A673 (cell line): ENCODE measurements around the gene NUP37. TPM values are rescaled to one million over a fixed set of nuclear protein-coding genes. Genes with fewer than 3 reads are reported as not detected.

Experiments
- BruUV-seq: library from RNA; stranded (reverse); fragments of 400-500 nt; replicated peaks from 2 replicates; lab custom pipeline; 2021; lab: Mats Ljungman, UMichigan
- CTCF ChIA-PET: fragments of 300-600 bp; sonication (Branson Sonifier 250); formaldehyde crosslinking; loops from one replicate; lab custom pipeline; 2022; ENCODE audit warnings: antibody characterized with exemption; lab: Charles Lee
- POLR2A ChIA-PET: fragments of 300-600 bp; sonication (Branson Sonifier 250); formaldehyde crosslinking; loops from one replicate; lab custom pipeline; 2022; ENCODE audit warnings: antibody characterized with exemption; ENCODE audit not compliant: low non-redundant PET; lab: Charles Lee
- DNase-seq: peaks from one replicate; pipeline ENCODE4 v3.0.0-alpha.2; 2015; ENCODE audit warnings: low spot score
- H3K27ac ChIP-seq: fragments of 200-600 bp; sonication (generic); 2 replicates; pipeline ENCODE4 v1.5.1; 2016; ENCODE audit warnings: mixed run types, low read depth, mild to moderate bottlenecking, mixed read lengths, antibody characterized with exemption, low read length; ENCODE audit not compliant: poor library complexity, severe bottlenecking
- H3K27me3 ChIP-seq: fragments of 200-600 bp; sonication (generic); replicated peaks from 2 replicates; pipeline ENCODE4 v1.6.1; 2017; ENCODE audit warnings: mixed run types, low read depth, mild to moderate bottlenecking, mixed read lengths, antibody characterized with exemption, low read length; ENCODE audit not compliant: insufficient read depth, poor library complexity
- H3K36me3 ChIP-seq: fragments of 200-600 bp; sonication (generic); 2 replicates; pipeline ENCODE4 v1.6.1; 2016; ENCODE audit warnings: mixed run types, mild to moderate bottlenecking, mixed read lengths, antibody characterized with exemption, low read length; ENCODE audit not compliant: insufficient read depth, poor library complexity, severe bottlenecking
- H3K4me1 ChIP-seq: fragments of 200-600 bp; sonication (generic); 2 replicates; pipeline ENCODE4 v1.6.1; 2017; ENCODE audit warnings: mixed run types, mild to moderate bottlenecking, mixed read lengths, antibody characterized with exemption, low read length; ENCODE audit not compliant: insufficient read depth, poor library complexity, severe bottlenecking
- H3K4me3 ChIP-seq: fragments of 200-600 bp; sonication (generic); 2 replicates; pipeline ENCODE4 v1.5.1; 2016; ENCODE audit warnings: low read depth, mixed run types, mild to moderate bottlenecking, mixed read lengths, low read length; ENCODE audit not compliant: poor library complexity, severe bottlenecking
- H3K9me3 ChIP-seq: fragments of 200-600 bp; sonication (generic); 2 replicates; pipeline ENCODE4 v1.6.1; 2016; ENCODE audit warnings: mixed run types, low read depth, mild to moderate bottlenecking, mixed read lengths, antibody characterized with exemption, low read length; ENCODE audit not compliant: poor library complexity, severe bottlenecking
- EZH2 ChIP-seq: fragments of 200-600 bp; sonication (generic); IDR thresholded peaks from 2 replicates; pipeline ENCODE4 v1.6.1; 2017; ENCODE audit warnings: borderline replicate concordance, low read depth, mild to moderate bottlenecking, mixed read lengths, antibody characterized with exemption, low read length; ENCODE audit not compliant: poor library complexity, severe bottlenecking
- intact Hi-C: fragments of 100-400 bp; cut with micrococcal nuclease; formaldehyde crosslinking; loops from one replicate; pipeline ENCODE4 v1.10.0; 2022; ENCODE audit not compliant: unreplicated experiment
- total RNA-seq: library from RNA; stranded (reverse); gene quantifications from 2 replicates; pipeline ENCODE4 v1.2.3, GENCODE V29; 2021
- TF ChIP-seq, protein P1 (sequence below): fragments of 300-800, 200-600 bp; sonication (generic); conservative IDR thresholded peaks from 2 replicates; pipeline ENCODE4 v1.5.1; 2017; ENCODE audit warnings: low read depth, mild to moderate bottlenecking, antibody characterized with exemption, low read length, moderate library complexity, mixed read lengths

NUP37 gene
- total RNA-seq, 1 experiment from 2014 or later = 48.4 TPM

GRCh38 chr12:102116392-102116791, 3.5 kb downstream of the NUP37 start:
- H3K27me3 ChIP-seq = no peaks in the 10 kb centered on the region
- no peak for TF ChIP-seq EZH2
- no peak for DNase-seq
- H3K27ac ChIP-seq = no peak overlapping the region
- no peaks in the 10 kb centered on the region for H3K4me1 ChIP-seq
- H3K9me3 ChIP-seq = no peaks in the 10 kb centered on the region
- intact Hi-C loops = no loop called here
- no TSS peak for BruUV-seq
- POLR2A ChIA-PET = interaction anchor here (0.5 kb wide), 1 partner anchor 201 kb away, joined by 6 read pairs; no protein-coding TSS in a partner anchor
- CTCF ChIA-PET = no interaction called here
- no peak overlapping the region for H3K4me3 ChIP-seq
- H3K36me3 ChIP-seq = peaks cover 37% of the 10 kb centered on the region

DNA sequence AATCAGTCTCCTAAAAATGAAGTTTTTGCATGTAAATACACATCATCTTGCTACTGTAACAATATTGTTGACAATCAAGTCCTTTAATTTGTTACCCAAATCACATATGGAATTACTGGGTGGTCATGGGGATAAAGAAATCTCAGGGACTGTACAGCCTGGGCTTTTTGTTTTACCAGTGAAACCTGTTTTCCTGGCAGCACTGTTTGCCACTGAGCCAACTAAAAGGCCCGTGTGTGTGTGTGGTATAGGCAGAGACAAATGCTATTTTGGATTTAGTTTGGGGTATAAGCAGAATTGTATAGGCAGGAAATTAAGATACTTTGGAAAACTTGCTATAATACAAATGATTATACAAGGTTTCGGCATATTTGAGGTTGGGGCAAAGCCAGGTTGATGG, 5.7 kb downstream of the NUP37 start:
- TF ChIP-seq, protein P1, sequence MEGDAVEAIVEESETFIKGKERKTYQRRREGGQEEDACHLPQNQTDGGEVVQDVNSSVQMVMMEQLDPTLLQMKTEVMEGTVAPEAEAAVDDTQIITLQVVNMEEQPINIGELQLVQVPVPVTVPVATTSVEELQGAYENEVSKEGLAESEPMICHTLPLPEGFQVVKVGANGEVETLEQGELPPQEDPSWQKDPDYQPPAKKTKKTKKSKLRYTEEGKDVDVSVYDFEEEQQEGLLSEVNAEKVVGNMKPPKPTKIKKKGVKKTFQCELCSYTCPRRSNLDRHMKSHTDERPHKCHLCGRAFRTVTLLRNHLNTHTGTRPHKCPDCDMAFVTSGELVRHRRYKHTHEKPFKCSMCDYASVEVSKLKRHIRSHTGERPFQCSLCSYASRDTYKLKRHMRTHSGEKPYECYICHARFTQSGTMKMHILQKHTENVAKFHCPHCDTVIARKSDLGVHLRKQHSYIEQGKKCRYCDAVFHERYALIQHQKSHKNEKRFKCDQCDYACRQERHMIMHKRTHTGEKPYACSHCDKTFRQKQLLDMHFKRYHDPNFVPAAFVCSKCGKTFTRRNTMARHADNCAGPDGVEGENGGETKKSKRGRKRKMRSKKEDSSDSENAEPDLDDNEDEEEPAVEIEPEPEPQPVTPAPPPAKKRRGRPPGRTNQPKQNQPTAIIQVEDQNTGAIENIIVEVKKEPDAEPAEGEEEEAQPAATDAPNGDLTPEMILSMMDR = no peak
- TF ChIP-seq EZH2 = no peak
- Histone ChIP-seq H3K4me3 (no peak overlapping the region), H3K4me1 (no peaks in the 10 kb centered on the region), H3K36me3 (peaks cover 43% of the 10 kb centered on the region), H3K27ac (no peak overlapping the region), H3K9me3 (no peaks in the 10 kb centered on the region), H3K27me3 (no peaks in the 10 kb centered on the region)
- no peak for DNase-seq
- BruUV-seq = no TSS peak
- ChIA-PET CTCF (no interaction called here), POLR2A (no interaction called here)
- intact Hi-C loops = no loop called here

GRCh38 chr12:102110782-102111181, 9.1 kb downstream of the NUP37 start:
- TF ChIP-seq, protein P1 = no peak
- no peak for TF ChIP-seq EZH2
- no peak overlapping the region for H3K4me3 ChIP-seq
- H3K9me3 ChIP-seq = peaks cover 9% of the 10 kb centered on the region
- H3K27me3 ChIP-seq = no peaks in the 10 kb centered on the region
- no peaks in the 10 kb centered on the region for H3K4me1 ChIP-seq
- ChIA-PET POLR2A (no interaction called here), CTCF (no interaction called here)
- intact Hi-C loops = no loop called here
- no TSS peak for BruUV-seq
- no peak overlapping the region for H3K27ac ChIP-seq
- no peak for DNase-seq
- peaks cover 37% of the 10 kb centered on the region for H3K36me3 ChIP-seq

DNA sequence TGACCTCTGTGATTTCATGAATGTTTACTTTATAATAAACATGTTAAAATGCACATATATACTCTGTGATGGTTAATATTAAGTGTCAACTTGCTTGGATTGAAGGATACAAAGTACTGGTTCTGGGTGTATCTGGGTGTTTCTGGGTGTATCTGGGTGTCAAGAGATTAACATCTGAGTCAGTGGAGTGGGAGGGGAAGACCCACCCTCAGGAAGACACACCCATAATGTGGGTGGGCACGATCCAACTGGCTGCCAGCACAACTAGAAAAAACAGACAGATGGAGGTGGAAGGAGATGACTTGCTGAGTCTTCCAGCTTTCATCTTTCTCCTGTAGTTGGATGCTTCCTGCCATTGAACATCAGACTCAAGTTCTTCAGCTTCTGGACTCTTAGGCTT, 11.9 kb downstream of the NUP37 start:
- DNase-seq = no peak
- TF ChIP-seq EZH2 = no peak
- TF ChIP-seq, protein P1 = no peak
- ChIA-PET POLR2A (no interaction called here), CTCF (no interaction called here)
- Histone ChIP-seq H3K36me3 (peaks cover 45% of the 10 kb centered on the region), H3K27me3 (no peaks in the 10 kb centered on the region), H3K4me1 (no peaks in the 10 kb centered on the region), H3K27ac (no peak overlapping the region), H3K9me3 (peaks cover 14% of the 10 kb centered on the region), H3K4me3 (no peak overlapping the region)
- intact Hi-C loops = no loop called here
- no TSS peak for BruUV-seq
